Raji (cell line): ENCODE data around the gene LMO7.

Source experiments
- POLR2A ChIP-seq: IDR thresholded peaks from 2 replicates; pipeline ENCODE4 v1.6.1; 2011; ENCODE audit warnings: low read depth, low read length, control low read depth; ENCODE audit not compliant: insufficient read depth

LMO7 gene

GRCh38 chr13:75637181-75637750, 1.1 kb downstream of the LMO7 start:
- no peak for TF ChIP-seq POLR2A

- TF ChIP-seq POLR2A, result no peak
These were observed 3.3 kb downstream of the LMO7 start for GRCh38 chr13:75639454-75639853.

- no peak for TF ChIP-seq POLR2A
These were observed 4.9 kb downstream of the LMO7 start for GRCh38 chr13:75641026-75641425.

GRCh38 chr13:75643182-75643581, 7.1 kb downstream of the LMO7 start:
- TF ChIP-seq POLR2A, result no peak

GRCh38 chr13:75643693-75644092, 7.6 kb downstream of the LMO7 start:
- TF ChIP-seq POLR2A, result no peak

- no peak for TF ChIP-seq POLR2A
These were observed 9.0 kb downstream of the LMO7 start for GRCh38 chr13:75645141-75645540.

GRCh38 chr13:75647126-75647784, 11.1 kb downstream of the LMO7 start:
- TF ChIP-seq POLR2A, result no peak

- TF ChIP-seq POLR2A, result no peak
These were observed 12.3 kb downstream of the LMO7 start for GRCh38 chr13:75648446-75648845.

GRCh38 chr13:75651013-75651412, 14.9 kb downstream of the LMO7 start:
- TF ChIP-seq POLR2A, result no peak

GRCh38 chr13:75652726-75653125, 16.6 kb downstream of the LMO7 start:
- TF ChIP-seq POLR2A, result no peak

GRCh38 chr13:75656425-75656989, 20.4 kb downstream of the LMO7 start:
- no peak for TF ChIP-seq POLR2A

GRCh38 chr13:75657111-75657510, 21.0 kb downstream of the LMO7 start:
- TF ChIP-seq POLR2A, result no peak

- no peak for TF ChIP-seq POLR2A
These were observed 24.6 kb downstream of the LMO7 start for GRCh38 chr13:75660694-75661093.

- no peak for TF ChIP-seq POLR2A
These were observed 25.3 kb downstream of the LMO7 start for GRCh38 chr13:75661443-75661842.

GRCh38 chr13:75666646-75667351, 30.7 kb downstream of the LMO7 start:
- no peak for TF ChIP-seq POLR2A

- no peak for TF ChIP-seq POLR2A
These were observed 33.6 kb downstream of the LMO7 start for GRCh38 chr13:75669706-75670105.
